IMR-90 (cell line): ENCODE results near the gene OR4N5. TPM values are rescaled to one million over a fixed set of nuclear protein-coding genes. Genes with fewer than 3 reads are reported as not detected.

Experiments used
- ATAC-seq: fragments of 200-7000 bp; cut with Tn5 transposase; 2 replicates; pipeline ENCODE4 v1.9.1; 2020; ENCODE audit warnings: low read depth, mild to moderate bottlenecking, moderate library complexity
- BruUV-seq: library from RNA; stranded (reverse); fragments of 400-500 nt; replicated peaks from 2 replicates; lab custom pipeline; 2021; lab: Mats Ljungman, UMichigan
- CTCF ChIA-PET: fragments of 300-600 bp; formaldehyde crosslinking; extraction: SDS; loops from one replicate; lab custom pipeline; 2021; ENCODE audit warnings: antibody characterized with exemption; lab: Yijun Ruan, JAX
- POLR2A ChIA-PET: fragments of 300-600 bp; sonication (Branson Sonifier 250); formaldehyde crosslinking; loops from one replicate; lab custom pipeline; 2022; ENCODE audit warnings: antibody characterized with exemption; ENCODE audit not compliant: unreplicated experiment; lab: Charles Lee
- DNase-seq: peaks from one replicate; pipeline ENCODE4 v3.0.0; 2013
- H2AFZ ChIP-seq: replicated peaks from 2 replicates; pipeline ENCODE3; 2013; ENCODE audit warnings: low read length, mild to moderate bottlenecking; ENCODE audit not compliant: poor library complexity
- H2AK5ac ChIP-seq: 2 replicates; pipeline ENCODE4 v1.6.1; 2013; ENCODE audit warnings: low read depth, low read length, inconsistent platforms
- H2AK9ac ChIP-seq: replicated peaks from 2 replicates; pipeline ENCODE3; 2013; ENCODE audit warnings: mild to moderate bottlenecking, low read depth, low read length, moderate library complexity; ENCODE audit not compliant: poor library complexity
- H2BK120ac ChIP-seq: 2 replicates; pipeline ENCODE4 v1.6.1; 2013; ENCODE audit warnings: low read depth, low read length, inconsistent platforms
- H2BK15ac ChIP-seq: 3 replicates; pipeline ENCODE4 v1.6.1; 2013; ENCODE audit warnings: low read depth, low read length, inconsistent platforms
- H2BK20ac ChIP-seq: 2 replicates; pipeline ENCODE4 v1.6.1; 2013; ENCODE audit warnings: low read depth, mild to moderate bottlenecking, inconsistent platforms, low read length, moderate library complexity
- H2BK5ac ChIP-seq: 2 replicates; pipeline ENCODE4 v1.6.1; 2013; ENCODE audit warnings: mild to moderate bottlenecking, low read depth, low read length, inconsistent platforms; ENCODE audit not compliant: poor library complexity, severe bottlenecking
- H3K14ac ChIP-seq: replicated peaks from 2 replicates; pipeline ENCODE4 v1.6.1; 2013; ENCODE audit warnings: low read depth, low read length, inconsistent platforms
- H3K18ac ChIP-seq: 2 replicates; pipeline ENCODE4 v1.6.1; 2013; ENCODE audit warnings: low read depth, low read length, control low read depth
- H3K23ac ChIP-seq: 2 replicates; pipeline ENCODE4 v1.6.1; 2013; ENCODE audit warnings: low read depth, low read length, inconsistent platforms
- H3K27ac ChIP-seq: 2 replicates; pipeline ENCODE4 v1.5.1; 2013; ENCODE audit warnings: mild to moderate bottlenecking, control low read depth, low read length; ENCODE audit not compliant: insufficient read depth
- H3K27me3 ChIP-seq: 2 replicates; pipeline ENCODE4 v1.6.1; 2013; ENCODE audit warnings: low read length; ENCODE audit not compliant: control insufficient read depth, insufficient read depth
- H3K36me3 ChIP-seq: 2 replicates; pipeline ENCODE4 v1.6.1; 2013; ENCODE audit warnings: low read length, mixed read lengths; ENCODE audit not compliant: control insufficient read depth, insufficient read depth
- H3K4ac ChIP-seq: 2 replicates; pipeline ENCODE4 v1.6.1; 2013; ENCODE audit warnings: low read depth, low read length, inconsistent platforms
- H3K4me1 ChIP-seq: 2 replicates; pipeline ENCODE4 v1.6.1; 2013; ENCODE audit warnings: low read length, mixed read lengths; ENCODE audit not compliant: control insufficient read depth, insufficient read depth
- H3K4me2 ChIP-seq: 2 replicates; pipeline ENCODE4 v1.6.1; 2013; ENCODE audit warnings: low read depth, mild to moderate bottlenecking, control low read depth, low read length, moderate library complexity
- H3K4me3 ChIP-seq: 2 replicates; pipeline ENCODE4 v1.5.1; 2013; ENCODE audit warnings: low read depth, mild to moderate bottlenecking, control low read depth, low read length, moderate library complexity; ENCODE audit not compliant: insufficient read depth
- H3K56ac ChIP-seq: 2 replicates; pipeline ENCODE4 v1.6.1; 2013; ENCODE audit warnings: low read length, inconsistent platforms; ENCODE audit not compliant: insufficient read depth; ENCODE audit errors: extremely low read depth
- H3K79me1 ChIP-seq, 2 experiments: 2 replicates each; pipeline ENCODE4 v1.6.1; 2013; ENCODE audit warnings: low read length in 2 of 2, inconsistent platforms in 1 of 2, low read depth in 1 of 2
- H3K9ac ChIP-seq: 2 replicates; pipeline ENCODE4 v1.6.1; 2013; ENCODE audit warnings: low read depth, low read length, control low read depth
- H3K9me1 ChIP-seq: 2 replicates; pipeline ENCODE4 v1.6.1; 2013; ENCODE audit warnings: low read length, inconsistent platforms; ENCODE audit not compliant: insufficient read depth
- H3K9me3 ChIP-seq: 2 replicates; pipeline ENCODE4 v1.6.1; 2013; ENCODE audit warnings: low read length; ENCODE audit not compliant: control insufficient read depth, insufficient read depth
- H4K20me1 ChIP-seq: 2 replicates; pipeline ENCODE4 v1.6.1; 2013; ENCODE audit warnings: low read length, inconsistent platforms; ENCODE audit not compliant: insufficient read depth
- H4K5ac ChIP-seq: 2 replicates; pipeline ENCODE4 v1.6.1; 2013; ENCODE audit warnings: mild to moderate bottlenecking, low read depth, low read length, control low read depth
- H4K8ac ChIP-seq, 2 experiments: 2 replicates each; pipeline ENCODE4 v1.6.1; 2013; ENCODE audit warnings: low read depth in 2 of 2, low read length in 2 of 2, control low read depth in 1 of 2, inconsistent platforms in 1 of 2
- H4K91ac ChIP-seq: 2 replicates; pipeline ENCODE4 v1.6.1; 2013; ENCODE audit warnings: low read depth, low read length, inconsistent platforms; ENCODE audit not compliant: insufficient read depth
- BHLHE40 ChIP-seq: fragments of 150-350 bp; IDR thresholded peaks from 2 replicates; pipeline ENCODE4 v1.6.1; 2016; ENCODE audit warnings: mild to moderate bottlenecking, low read depth, low read length
- CTCF ChIP-seq: conservative IDR thresholded peaks from 2 replicates; pipeline ENCODE4 v1.5.1; 2012; ENCODE audit warnings: mild to moderate bottlenecking, low read depth, low read length, improper control_type of control experiment
- FOS ChIP-seq: fragments of 150-350 bp; IDR thresholded peaks from 2 replicates; pipeline ENCODE4 v1.6.1; 2016; ENCODE audit warnings: low read depth, low read length
- MAFK ChIP-seq: IDR thresholded peaks from 2 replicates; pipeline ENCODE4 v1.6.1; 2012; ENCODE audit warnings: low read depth, low read length, improper control_type of control experiment
- MAZ ChIP-seq: IDR thresholded peaks from 2 replicates; pipeline ENCODE4 v1.6.1; 2012; ENCODE audit warnings: low read depth, mild to moderate bottlenecking, low read length, improper control_type of control experiment, moderate library complexity, borderline replicate concordance
- MXI1 ChIP-seq: IDR thresholded peaks from 2 replicates; pipeline ENCODE4 v1.6.1; 2012; ENCODE audit warnings: low read depth, mild to moderate bottlenecking, low read length, moderate library complexity, borderline replicate concordance
- NFE2L2 ChIP-seq: fragments of 150-350 bp; IDR thresholded peaks from 2 replicates; pipeline ENCODE4 v1.6.1; 2016; ENCODE audit warnings: low read depth, mild to moderate bottlenecking, low read length
- POLR2A ChIP-seq: IDR thresholded peaks from 2 replicates; pipeline ENCODE4 v1.6.1; 2012; ENCODE audit warnings: mild to moderate bottlenecking, low read depth, low read length
- RAD21 ChIP-seq: IDR thresholded peaks from 2 replicates; pipeline ENCODE4 v1.6.1; 2012; ENCODE audit warnings: low read length, improper control_type of control experiment
- RCOR1 ChIP-seq: IDR thresholded peaks from 2 replicates; pipeline ENCODE4 v1.6.1; 2012; ENCODE audit warnings: mild to moderate bottlenecking, low read length, improper control_type of control experiment; ENCODE audit not compliant: insufficient replicate concordance
- RFX5 ChIP-seq: IDR thresholded peaks from 2 replicates; pipeline ENCODE4 v1.8.0; 2012; ENCODE audit warnings: low read depth, mild to moderate bottlenecking, low read length, moderate library complexity
- WGBS, 2 experiments: methylation state at CpG; one replicate each; pipeline versions ENCODE4 v1.1.5 to v1.1.7; 2013; ENCODE audit warnings: missing lambda C conversion rate in 2 of 2; ENCODE audit not compliant: insufficient read length in 1 of 2; ENCODE audit errors: extremely low coverage in 2 of 2; 5-methylcytosine and 5-hydroxymethylcytosine counted together
- dilution Hi-C: fragments of 300-500 bp; cut with HindIII; formaldehyde crosslinking; loops from one replicate; pipeline ENCODE4 v1.14.3; 2018; ENCODE audit warnings: low sequenced_read_pairs; ENCODE audit not compliant: unreplicated experiment
- in situ Hi-C: fragments of 300-500 bp; cut with MboI; formaldehyde crosslinking; loops from 3 replicates; pipeline ENCODE4 v1.14.3; 2019; ENCODE audit warnings: low sequenced_read_pairs, inconsistent platforms, mixed read lengths
- intact Hi-C: fragments of 100-400 bp; cut with micrococcal nuclease; formaldehyde crosslinking; loops from 2 replicates; pipeline ENCODE4 v1.10.0; 2022
- polyA plus RNA-seq, 3 experiments: library from polyadenylated mRNA; depleted of rRNA; stranded (reverse); fragments of >200 nt; gene quantifications; 2 replicates each; pipeline ENCODE4 v1.2.3, GENCODE V29; 2012; ENCODE audit warnings: low replicate concordance in 1 of 3
- total RNA-seq: library from RNA; depleted of rRNA; stranded (reverse); fragments of >200 nt; gene quantifications from 2 replicates; pipeline ENCODE4 v1.2.3, GENCODE V29; 2012
- TF ChIP-seq, protein P1 (sequence below): fragments of 150-350 bp; IDR thresholded peaks from 2 replicates; pipeline ENCODE4 v1.6.1; 2016; ENCODE audit warnings: low read depth, mild to moderate bottlenecking, low read length, moderate library complexity, borderline replicate concordance
- TF ChIP-seq, protein P2 (sequence below): fragments of 150-350 bp; IDR thresholded peaks from 2 replicates; pipeline ENCODE4 v1.6.1; 2017; ENCODE audit warnings: mild to moderate bottlenecking, antibody characterized with exemption, low read length, low read depth

Gene OR4N5
- total and polyA plus RNA-seq, 2 of the 4 experiments (the other 2 are of a cell fraction) = not detected

- Histone ChIP-seq H3K18ac (no peak overlapping the region), H3K4me2 (no peak overlapping the region), H3K27me3 (no peaks in the 10 kb centered on the region), H2AFZ (no peak overlapping the region), H3K56ac (no peak overlapping the region), H2BK20ac (no peak overlapping the region), H3K9me1 (no peaks in the 10 kb centered on the region), H2AK9ac (no peak overlapping the region), H2BK5ac (no peak overlapping the region), H3K14ac (no peak overlapping the region), H4K5ac (no peak overlapping the region), H4K8ac (no peak overlapping the region), H3K9ac (no peak overlapping the region), H3K23ac (no peak overlapping the region), H3K4ac (no peak overlapping the region), H4K20me1 (no peaks in the 10 kb centered on the region), H3K79me1 (no peaks in the 10 kb centered on the region), H3K4me1 (no peaks in the 10 kb centered on the region), H3K9me3 (peaks cover 2% of the 10 kb centered on the region), H2AK5ac (no peak overlapping the region), H3K36me3 (no peaks in the 10 kb centered on the region), H4K91ac (no peak overlapping the region), H2BK120ac (no peak overlapping the region), H3K27ac (no peak overlapping the region), H3K4me3 (no peak overlapping the region), H2BK15ac (no peak overlapping the region)
- TF ChIP-seq, protein P1, sequence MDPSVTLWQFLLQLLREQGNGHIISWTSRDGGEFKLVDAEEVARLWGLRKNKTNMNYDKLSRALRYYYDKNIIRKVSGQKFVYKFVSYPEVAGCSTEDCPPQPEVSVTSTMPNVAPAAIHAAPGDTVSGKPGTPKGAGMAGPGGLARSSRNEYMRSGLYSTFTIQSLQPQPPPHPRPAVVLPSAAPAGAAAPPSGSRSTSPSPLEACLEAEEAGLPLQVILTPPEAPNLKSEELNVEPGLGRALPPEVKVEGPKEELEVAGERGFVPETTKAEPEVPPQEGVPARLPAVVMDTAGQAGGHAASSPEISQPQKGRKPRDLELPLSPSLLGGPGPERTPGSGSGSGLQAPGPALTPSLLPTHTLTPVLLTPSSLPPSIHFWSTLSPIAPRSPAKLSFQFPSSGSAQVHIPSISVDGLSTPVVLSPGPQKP = no peak
- no peak for TF ChIP-seq FOS
- TF ChIP-seq MAZ = no peak
- TF ChIP-seq, protein P2, sequence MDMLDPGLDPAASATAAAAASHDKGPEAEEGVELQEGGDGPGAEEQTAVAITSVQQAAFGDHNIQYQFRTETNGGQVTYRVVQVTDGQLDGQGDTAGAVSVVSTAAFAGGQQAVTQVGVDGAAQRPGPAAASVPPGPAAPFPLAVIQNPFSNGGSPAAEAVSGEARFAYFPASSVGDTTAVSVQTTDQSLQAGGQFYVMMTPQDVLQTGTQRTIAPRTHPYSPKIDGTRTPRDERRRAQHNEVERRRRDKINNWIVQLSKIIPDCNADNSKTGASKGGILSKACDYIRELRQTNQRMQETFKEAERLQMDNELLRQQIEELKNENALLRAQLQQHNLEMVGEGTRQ = no peak
- no peak for TF ChIP-seq RAD21
- TF ChIP-seq BHLHE40 = no peak
- no peak for TF ChIP-seq RFX5
- TF ChIP-seq POLR2A = no peak
- TF ChIP-seq MXI1 = no peak
- TF ChIP-seq NFE2L2 = no peak
- no peak for TF ChIP-seq RCOR1
- no peak for TF ChIP-seq MAFK
- TF ChIP-seq CTCF = no peak
- CTCF ChIA-PET = no interaction called here
- intact Hi-C loops (no loop called here), dilution Hi-C loops (no loop called here), in situ Hi-C loops (no loop called here)
- DNase-seq (no peak), ATAC-seq (no peak)
- 20% methylated on average over 1 of the region's 7 CpGs; no CpG with 5 or more reads in 1 of the 2 experiments for WGBS, 2 experiments
- BruUV-seq = no TSS peak
- POLR2A ChIA-PET = no interaction called here
Measured at GRCh38 chr14:20143911-20144310, 5.3 kb downstream of the OR4N5 start.
